Jurkat, Clone E6-1 (cell line): ENCODE measurements around the gene PRKCE.
A peak's percentile ranks its signal among the peaks of the same experiment; 100 is the strongest.

Experiments
- DNase-seq: peaks from one replicate; pipeline ENCODE4 v3.0.0-alpha.2; 2011; ENCODE audit warnings: low read depth, low spot score
- H3K4me3 ChIP-seq: 2 replicates; pipeline ENCODE4 v1.5.1; 2011; ENCODE audit warnings: mild to moderate bottlenecking, low read length, control low read depth, moderate library complexity

PRKCE gene

DNA sequence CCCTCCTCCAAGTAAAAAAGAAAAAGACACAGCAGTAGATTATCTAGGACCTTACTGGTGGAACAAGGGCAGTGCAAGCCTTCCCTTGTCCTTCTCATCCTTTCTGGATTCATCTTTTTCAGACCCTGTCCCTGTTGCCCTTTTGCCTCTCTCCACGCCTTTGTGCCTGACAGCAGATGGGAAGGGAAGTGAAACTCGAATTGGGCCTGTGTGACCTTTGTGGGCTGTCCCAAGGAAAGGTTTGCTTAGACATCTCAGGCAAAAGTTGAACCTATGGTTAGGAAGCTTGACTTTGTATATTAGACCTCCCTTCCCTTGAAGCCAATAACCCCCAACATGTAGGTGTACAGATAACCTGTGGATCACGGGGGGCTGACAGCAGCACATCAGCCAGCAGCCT, 185.3 kb downstream of the PRKCE start:
- no peak overlapping the region for H3K4me3 ChIP-seq

GRCh38 chr2:45837812-45838341, 186.4 kb downstream of the PRKCE start:
- H3K4me3 ChIP-seq, result no peak overlapping the region

More for the DNA sequence above, 185.3 kb downstream of the PRKCE start:
- no peak for DNase-seq

DNA sequence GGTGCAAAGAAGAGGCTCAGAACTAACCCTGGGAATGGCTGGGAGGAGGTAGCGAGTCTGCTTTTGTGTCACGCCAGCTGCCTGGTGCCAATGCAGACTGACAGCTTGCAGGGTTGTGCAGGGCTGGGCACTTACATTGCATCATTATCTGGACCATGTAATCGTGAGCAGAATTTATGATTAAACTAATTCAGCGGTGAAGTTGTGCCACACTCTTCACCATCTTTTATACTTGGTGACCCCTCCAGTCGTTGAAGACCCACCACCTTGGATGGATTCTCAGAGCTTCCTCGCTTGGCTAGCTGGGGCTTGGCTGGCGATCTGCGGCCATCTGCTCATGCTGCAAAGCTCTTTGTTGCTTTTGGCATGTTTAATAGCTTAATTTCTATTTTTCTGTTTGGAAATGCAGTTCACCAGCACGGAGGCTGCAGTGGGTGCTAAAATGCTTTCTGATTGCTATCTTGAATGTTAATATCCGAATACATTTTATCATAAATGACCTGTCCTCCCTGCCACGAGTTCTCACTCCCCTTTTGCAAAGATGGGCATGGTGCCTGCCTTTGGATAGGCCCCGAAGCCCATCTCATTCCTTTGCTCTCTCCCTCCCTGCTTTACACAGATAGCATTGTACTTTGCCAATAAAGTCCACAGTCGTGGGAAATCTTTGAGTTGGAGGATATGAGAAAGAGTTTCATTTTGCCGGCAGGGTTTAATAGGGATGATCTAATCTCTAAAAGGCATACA, 188.2 kb downstream of the PRKCE start:
- DNase-seq, result no peak
- H3K4me3 ChIP-seq, result no peak overlapping the region

More at GRCh38 chr2:45837812-45838341, 186.4 kb downstream of the PRKCE start:
- no peak for DNase-seq

DNA sequence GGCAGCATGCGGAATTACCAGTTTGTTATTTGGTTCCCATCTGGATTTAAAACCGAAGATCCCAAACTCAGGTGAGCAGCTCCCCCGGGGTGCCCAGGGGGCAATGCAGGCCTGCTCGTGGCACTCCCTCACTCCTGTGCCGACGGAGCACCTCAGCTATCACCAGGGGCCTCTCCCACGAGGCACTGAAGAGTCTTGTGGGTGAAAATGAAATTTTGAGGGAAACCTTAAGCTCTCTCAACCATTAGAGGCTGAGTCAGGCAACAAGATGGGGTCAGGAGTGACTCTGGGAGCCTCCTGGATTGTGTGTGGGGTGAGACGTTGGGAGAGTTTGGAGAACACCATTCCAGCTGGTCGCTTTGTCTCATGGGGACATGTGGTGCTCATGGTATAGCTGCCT, 189.0 kb downstream of the PRKCE start:
- DNase-seq, result no peak

DNA sequence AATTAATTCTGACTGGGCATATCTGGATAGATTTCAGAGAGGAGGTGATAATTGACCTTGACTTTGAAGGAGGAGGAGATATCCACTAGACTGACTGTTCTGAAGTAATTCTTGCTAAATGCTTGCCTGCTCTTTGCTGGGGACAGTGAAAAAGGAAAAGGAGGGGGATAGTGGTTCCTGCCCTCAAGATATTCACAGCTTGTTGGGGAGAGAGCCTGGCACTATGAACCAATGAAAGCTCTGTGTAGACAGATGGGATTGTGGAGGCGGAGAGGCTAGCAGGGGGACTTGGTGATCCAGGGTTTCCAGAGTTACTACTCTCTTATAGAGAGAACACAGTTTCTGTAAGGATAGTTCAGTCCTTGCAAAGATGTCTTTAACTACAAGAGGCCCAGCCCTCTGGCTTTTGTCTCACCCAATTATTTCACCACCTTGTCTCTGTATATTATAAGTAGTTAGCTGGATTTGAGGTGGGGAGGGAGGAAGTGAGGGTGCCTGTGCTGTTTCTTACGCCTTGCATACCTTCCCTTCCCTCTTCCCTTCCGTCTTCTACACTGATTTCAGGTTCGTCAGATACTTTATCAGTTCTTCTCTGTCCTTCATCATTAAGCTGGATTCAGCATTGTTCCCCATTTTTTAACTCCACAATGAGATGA, 190.4 kb downstream of the PRKCE start:
- no peak for DNase-seq
- no peak overlapping the region for H3K4me3 ChIP-seq

More for the DNA sequence above, 189.0 kb downstream of the PRKCE start:
- H3K4me3 ChIP-seq, result no peak overlapping the region

- DNase-seq, result peak; percentile 44
- H3K4me3 ChIP-seq, result peak overlapping the region; percentile 16
These were observed 191.7 kb downstream of the PRKCE start for GRCh38 chr2:45843136-45843535.

DNA sequence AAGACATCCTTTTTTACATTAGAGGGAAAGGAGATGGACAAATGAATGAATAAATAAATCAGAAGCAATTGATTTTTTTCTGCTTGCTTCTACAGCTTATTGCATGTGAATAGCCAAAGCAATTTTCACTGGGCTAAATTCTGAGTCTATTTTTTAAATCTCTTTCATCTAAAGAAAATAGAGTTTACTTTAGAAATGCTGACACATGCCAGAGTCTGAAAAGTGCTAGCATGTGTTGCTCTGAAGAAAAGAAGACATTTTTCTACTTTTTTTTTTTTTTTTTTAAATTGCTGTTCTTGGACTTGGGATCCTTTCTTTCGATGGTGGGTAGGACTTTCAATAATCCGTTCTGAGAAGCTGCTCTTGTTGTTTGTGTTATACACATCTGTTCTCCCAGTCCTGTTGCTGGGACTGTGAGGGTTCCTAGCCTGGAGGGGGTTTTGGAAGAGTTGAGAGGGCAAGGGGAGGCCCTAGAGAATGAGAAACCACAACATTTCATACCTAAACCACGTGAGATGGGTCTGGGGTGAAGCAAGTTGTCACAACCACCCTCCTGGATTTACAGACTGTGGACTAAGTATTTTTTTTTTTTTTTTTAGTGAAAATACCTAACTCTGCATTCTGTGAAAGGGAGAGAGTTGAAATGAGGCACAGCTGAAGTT, 193.5 kb downstream of the PRKCE start:
- peak; percentile 24 for DNase-seq
- H3K4me3 ChIP-seq, result no peak overlapping the region

- DNase-seq, result no peak
- no peak overlapping the region for H3K4me3 ChIP-seq
These were observed 194.1 kb downstream of the PRKCE start for GRCh38 chr2:45845566-45845965.

- H3K4me3 ChIP-seq, result no peak overlapping the region
These were observed 198.2 kb downstream of the PRKCE start for GRCh38 chr2:45849491-45850283.

GRCh38 chr2:45850558-45850957, 199.1 kb downstream of the PRKCE start:
- no peak overlapping the region for H3K4me3 ChIP-seq
- no peak for DNase-seq

More at GRCh38 chr2:45849491-45850283, 198.2 kb downstream of the PRKCE start:
- DNase-seq, result no peak

DNA sequence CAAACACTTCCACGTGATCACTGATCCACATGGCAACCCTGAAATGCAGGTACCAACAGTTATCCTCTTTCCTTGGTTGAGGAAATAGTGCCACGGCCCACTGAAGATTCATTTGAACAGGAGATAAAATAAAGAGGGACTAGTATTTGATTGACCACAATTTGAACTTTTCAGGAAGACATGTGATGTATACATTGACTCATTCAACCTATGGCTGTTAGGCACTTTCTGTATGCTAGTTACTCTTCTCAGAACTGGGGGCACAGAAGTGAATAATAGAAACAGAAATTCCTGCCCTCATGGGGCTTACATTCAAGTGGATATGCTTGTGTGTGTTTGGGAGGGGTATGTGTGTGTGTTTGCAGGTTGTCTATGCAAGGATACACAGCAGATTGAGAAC, 199.6 kb downstream of the PRKCE start:
- no peak for DNase-seq
- no peak overlapping the region for H3K4me3 ChIP-seq

DNA sequence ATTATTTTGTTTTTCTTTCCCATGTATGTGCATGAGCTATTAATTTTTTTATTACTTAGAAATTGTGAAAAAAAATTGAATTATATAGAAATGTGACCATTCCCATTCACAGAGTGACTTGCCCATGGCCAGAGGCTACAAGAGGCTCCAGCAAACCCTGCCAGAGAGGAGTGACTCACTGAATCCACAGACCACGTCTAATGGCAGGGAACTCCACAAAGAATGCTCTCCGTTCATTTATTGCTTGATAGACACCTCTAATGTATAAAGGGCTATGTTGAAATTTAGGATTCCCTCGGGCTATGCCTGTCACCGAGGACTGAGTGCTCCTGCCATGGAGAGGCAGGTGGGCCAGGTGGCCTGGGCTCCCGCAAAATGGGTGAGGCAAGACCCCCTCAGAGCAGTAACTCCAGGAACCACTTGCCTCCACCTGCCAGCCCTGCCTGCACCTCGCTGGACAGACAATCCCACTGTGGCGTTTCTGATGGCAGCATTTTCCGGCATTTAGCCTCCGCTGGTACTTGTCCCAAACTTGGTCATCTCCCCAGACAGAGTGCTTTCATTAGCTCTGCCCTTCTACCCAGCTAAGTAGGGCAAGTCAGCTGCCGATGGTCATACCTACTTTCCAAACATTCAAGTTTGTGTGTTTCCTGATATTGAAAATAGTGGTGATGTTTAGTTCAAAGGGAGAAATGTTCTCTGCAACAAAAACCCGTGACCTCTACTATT, 200.3 kb downstream of the PRKCE start:
- DNase-seq, result no peak
- no peak overlapping the region for H3K4me3 ChIP-seq

DNA sequence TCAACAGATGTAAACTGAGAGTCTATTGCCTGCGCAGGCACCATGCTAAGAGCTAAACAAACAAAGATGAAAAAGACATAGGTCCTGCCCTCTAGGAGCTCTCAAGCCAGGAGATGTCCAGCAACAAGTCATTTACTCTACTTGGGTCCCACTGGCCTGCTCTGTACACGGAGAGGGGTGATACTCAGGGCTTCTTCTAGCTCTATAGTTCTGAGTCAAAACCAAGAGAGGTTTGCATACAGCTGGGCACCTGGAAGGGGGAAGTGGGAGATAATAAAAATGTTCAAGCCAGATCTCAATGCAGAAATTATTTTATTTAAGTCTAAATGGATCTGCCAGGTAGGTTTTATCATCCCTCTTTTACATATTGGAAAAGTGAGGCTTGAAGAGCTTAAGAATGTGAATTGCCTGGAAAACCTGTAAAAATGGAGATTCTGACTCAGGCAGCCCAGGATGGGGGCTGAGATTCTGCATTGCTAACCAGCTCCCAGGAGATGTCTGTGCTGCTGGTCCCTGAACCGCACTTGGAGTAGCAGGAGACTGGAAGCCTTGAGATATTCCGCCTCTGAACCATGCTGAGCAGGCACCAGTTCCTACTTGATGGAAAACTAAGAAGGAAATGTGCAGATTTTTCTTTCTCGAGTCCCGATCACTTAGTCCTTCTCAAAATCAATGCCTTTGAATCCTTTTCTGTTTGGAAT, 201.1 kb downstream of the PRKCE start:
- DNase-seq, result no peak
- H3K4me3 ChIP-seq, result no peak overlapping the region

GRCh38 chr2:45855374-45855773, 203.9 kb downstream of the PRKCE start:
- H3K4me3 ChIP-seq, result no peak overlapping the region
- no peak for DNase-seq

GRCh38 chr2:45856391-45857274, 205.2 kb downstream of the PRKCE start:
- no peak for DNase-seq
- no peak overlapping the region for H3K4me3 ChIP-seq

DNA sequence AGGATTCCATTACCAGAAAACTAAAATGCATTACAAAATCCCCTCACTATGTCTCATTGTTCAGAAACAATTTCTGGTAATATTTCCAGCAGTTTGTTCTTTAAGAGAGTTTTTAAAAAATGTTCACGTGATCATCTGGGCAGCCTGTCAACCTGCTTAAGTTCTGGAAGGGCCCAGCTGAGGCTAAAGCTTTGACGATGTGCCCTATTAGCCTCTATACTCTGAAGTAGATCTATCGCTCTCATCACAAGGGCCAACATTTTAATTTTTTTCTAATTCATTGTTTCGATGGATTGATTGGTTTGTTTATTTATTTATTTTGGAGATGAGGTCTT, 205.8 kb downstream of the PRKCE start:
- H3K4me3 ChIP-seq, result no peak overlapping the region
- DNase-seq, result no peak

DNA sequence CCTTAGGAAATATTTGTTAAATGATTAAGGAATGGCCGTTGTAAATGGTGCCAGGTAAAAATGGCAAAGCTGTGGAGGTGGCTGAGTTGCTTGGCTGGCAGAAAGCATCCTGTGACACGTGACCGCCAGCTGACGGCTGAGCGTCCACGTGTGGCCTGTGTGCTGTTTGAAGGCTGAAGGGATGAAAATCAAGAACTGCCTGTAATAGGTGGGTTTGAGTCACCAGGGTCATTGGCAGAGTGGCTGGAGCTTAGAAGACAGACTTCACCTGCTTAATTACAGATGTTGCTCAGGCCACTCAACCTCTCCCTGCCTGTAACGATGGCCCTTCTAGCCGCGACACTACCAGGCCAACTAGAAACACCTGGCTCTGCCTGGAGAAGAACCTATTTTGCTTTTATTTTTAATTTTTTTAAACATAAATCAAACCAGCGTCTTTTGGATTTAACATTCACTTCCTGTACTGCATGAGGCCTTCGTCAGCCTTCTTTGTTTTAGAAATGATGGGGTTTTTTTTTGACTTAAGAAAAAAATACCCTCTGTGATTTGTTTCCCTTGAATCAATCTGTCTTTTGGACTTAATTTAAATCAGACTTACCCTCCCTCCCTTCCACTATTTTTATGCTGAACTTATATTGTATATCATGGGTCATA, 206.5 kb downstream of the PRKCE start:
- DNase-seq, result no peak

More for the DNA sequence above, 206.5 kb downstream of the PRKCE start:
- no peak overlapping the region for H3K4me3 ChIP-seq
